Activated CD4-positive, CD25-positive, alpha-beta regulatory T cell treated with anti-CD3 and anti-CD28 coated beads, Interleukin-2, amount 50 U/mL, for 24 hours (primary cell): ENCODE measurements around the gene PLXNC1.

Experiments used
- ATAC-seq, 2 donors: fragments of 150-1000 bp; cut with Tn5 transposase; one replicate each; pipeline ENCODE4 v1.10.0; 2021; ENCODE audit warnings: mild to moderate bottlenecking in 1 of 2, moderate library complexity in 1 of 2

The PLXNC1 gene

GRCh38 chr12:94162108-94162507 lies 13.7 kb downstream of the PLXNC1 start:
- ATAC-seq = no peak

GRCh38 chr12:94163850-94164249 lies 15.5 kb downstream of the PLXNC1 start:
- no peak for ATAC-seq

DNA sequence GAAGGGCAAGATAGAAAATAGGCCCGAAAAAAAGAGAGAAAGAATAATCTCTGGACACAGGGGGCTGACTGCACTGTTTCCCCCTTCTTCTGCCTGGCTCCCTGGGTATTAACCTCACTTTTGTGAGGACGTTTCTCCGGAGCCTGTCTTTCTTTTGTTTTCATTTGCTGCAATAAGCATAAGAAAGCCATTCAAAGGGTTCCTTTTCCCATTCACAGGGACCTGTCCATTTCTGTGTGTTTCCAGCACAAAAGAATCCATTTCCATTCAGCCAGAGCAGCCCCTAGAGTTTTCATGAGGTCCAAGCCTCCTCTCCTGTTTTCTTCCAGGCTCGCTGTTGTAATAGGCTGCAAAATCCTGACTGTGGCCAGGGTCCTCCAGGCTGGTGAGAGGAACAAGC lies 16.8 kb downstream of the PLXNC1 start:
- ATAC-seq = no peak

DNA sequence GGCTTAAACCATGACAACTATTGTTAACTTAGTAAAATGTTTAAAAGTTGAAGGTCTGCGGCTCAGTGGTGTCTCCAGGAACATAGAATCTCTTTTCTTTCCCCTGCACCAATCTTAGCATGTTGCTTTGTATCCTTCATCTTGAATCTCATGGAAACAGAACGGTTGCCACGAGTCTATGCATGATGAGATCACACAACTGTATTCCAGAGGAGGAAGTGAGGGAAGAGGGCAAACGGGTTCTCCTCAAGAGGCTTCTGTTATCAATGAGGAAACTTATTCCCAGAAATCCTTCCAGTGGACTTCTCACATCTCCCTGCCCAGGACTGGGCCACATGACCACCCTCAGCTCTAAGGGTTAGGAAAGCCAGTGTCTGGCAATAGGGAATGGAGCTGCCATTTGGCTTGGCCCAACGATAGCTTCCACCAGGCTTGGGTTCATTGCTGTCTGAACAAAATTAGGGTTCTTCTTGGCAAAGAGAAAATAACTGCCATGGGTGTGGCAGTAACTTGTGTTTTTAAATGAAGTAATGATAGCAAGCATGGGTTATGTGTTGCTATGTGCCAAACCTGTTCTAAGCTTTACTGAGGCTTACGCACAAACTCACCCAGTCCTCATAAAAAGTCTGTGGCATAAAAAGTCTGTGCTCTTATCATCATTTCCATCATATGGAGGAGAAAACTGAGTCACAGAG lies 17.4 kb downstream of the PLXNC1 start:
- no peak for ATAC-seq

- ATAC-seq = no peak
These were observed 18.8 kb downstream of the PLXNC1 start for GRCh38 chr12:94167071-94167755.

GRCh38 chr12:94167756-94168416 lies 19.5 kb downstream of the PLXNC1 start:
- no peak for ATAC-seq

DNA sequence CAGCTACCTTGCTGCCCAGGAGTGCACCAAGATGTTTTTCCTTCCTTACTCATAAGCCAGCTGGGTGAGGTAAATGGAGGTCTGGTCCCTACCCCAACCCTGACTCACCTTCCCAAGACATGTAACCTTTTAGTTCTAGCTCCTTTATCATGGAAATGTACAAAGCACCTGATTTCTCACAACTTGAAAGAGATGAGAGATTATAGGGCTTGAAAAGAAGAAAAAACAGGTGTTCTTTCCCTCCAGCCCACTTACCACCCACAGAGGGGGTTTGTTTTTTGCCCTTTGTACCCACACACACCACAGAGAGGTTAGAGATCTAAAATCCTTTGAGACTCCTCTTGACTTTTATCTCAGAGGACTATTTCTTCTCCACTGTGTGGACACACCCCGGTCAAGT lies 21.1 kb downstream of the PLXNC1 start:
- peak in 1 of 2 donors; percentile 27 for ATAC-seq

DNA sequence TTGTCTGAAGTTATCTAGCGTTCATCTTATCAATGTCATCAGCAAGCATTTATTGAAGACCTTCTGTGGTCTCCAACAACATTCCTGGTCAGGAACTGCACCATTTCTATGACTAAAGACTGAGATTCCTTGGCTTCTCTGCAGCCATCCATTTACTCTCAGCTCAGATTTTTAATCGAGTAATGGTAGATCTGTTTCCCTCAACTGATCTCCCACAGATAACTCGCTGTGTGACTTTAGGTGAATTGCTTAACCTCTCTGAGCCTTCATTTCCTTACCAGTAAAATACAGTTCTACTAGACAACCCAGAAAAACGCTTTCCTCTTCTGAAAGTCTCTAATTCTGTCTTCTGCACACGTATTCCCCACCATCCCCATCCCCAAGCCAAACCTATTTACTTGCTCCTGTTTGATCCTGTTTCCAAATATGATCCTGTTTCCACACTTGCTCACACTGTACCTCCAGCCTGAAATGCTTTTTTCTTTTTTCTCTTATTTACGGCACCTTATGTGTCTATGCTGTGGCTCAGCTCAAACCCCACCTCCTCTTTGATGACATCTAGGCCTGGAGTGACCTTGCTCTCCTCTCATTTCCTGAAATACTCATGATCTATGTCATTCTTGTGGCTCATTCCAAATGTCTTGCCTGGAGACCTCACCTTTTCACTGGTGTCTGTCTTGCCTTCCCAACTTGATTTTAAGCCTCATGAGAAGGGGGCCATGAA lies 21.8 kb downstream of the PLXNC1 start:
- ATAC-seq = no peak

GRCh38 chr12:94170690-94171594 lies 22.6 kb downstream of the PLXNC1 start:
- ATAC-seq = no peak

GRCh38 chr12:94171595-94171930 lies 23.2 kb downstream of the PLXNC1 start:
- ATAC-seq = no peak

DNA sequence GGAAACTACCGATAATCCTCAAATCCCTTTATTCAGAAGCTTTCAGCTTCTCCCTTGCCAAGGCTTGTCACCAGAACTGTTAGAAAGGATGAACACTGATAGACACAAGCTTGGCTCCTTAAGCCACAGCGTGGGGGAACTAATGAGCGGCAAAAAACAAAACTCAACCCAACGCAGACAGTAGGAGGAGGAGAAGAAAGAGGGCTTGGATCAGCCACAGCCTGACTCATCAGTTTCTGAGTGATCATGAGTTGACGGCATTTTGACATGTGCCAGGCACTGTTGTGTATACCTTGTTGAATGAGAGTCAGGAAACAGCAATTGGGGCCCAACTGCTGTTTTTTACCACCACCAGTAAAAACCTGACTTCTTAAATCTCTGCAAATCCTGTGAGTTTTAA lies 23.7 kb downstream of the PLXNC1 start:
- ATAC-seq = peak; percentile 86 to 92

DNA sequence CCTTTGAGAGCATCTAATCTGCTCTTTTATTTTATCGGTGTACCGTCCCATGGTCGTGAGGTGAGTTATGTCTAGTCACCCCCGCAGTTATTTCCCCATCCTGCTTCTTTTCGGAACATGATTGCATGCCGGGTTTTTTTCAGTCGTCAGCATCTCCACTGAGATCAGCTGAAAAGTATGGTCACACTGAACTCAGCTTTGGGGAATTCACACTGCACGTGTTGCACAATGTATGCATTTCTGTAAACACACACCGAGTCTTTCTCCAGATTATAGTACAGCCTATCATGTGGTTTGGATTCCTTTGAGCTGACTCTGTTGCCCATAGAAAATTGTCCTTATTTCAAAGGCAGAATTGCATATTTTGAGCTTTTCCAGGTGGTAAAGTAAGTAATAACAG lies 24.6 kb downstream of the PLXNC1 start:
- no peak for ATAC-seq

DNA sequence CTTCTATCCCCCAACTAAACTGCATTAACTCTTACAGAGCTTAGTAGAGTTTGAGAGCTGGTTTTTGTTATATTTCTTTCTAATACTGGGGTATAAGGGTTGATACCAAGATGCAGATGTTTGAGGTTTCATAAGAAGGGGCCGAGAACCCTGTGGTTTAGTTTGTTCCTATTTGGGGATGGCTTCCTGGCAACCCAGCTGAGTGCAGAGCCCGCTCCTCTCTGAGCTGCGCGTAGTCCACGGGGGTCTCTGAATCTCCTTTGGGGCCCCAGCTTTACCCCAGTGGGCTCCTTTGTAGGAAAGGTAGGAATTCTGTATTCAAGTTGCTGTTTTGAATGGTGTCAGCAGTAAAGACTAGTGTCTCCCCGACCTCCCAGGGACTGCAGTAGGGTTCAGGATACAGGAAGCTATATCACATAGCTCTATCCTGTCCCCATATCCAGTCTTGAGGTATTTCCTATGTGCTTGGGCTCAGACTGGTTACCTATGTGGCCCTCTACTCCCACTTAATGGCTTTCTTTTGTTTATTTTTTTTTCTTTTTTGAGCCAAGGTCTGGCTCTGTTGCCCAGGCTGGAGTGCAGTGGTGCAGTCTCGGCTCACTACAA lies 25.4 kb downstream of the PLXNC1 start:
- ATAC-seq = no peak

DNA sequence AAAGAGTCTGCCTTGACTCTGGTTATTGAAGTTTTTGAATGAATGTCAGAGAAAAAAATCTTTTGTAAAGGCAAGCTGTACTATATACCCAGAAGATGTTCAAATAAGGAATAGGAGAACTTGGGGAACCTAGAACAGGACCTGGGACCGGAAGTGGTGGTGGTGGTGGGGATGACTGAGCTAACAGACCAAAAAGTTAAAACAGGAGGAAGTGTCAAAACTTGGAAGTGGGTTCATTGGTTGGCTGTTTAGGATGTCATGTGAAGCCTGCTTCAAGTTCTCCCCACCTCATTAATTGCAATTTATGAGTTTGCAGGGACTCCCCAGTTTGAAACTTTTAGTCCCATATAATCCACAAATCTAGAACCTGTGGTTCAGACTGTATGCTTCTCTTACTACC lies 26.2 kb downstream of the PLXNC1 start:
- peak in 1 of 2 donors; percentile 5 for ATAC-seq

- no peak for ATAC-seq
These were observed 27.6 kb downstream of the PLXNC1 start for GRCh38 chr12:94175763-94176668.

DNA sequence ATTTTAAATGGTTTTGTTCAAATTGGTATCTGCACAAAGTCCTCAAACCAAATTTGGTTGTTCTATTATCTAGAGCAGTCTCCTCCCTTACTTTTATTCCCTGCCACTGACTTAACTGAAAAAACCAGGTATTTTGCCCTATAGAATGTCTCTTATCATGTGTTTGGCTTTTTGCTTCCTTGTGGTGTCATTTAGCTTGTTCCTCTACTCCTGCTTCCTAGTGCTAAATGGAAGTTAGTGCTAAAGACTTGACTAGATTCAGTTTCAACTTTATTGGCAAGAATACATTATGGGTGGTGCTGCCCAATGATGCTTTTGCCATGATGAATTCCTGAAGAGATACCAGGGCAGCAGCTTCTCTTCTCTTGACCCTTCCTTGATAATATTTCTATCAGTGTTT lies 29.7 kb downstream of the PLXNC1 start:
- no peak for ATAC-seq

DNA sequence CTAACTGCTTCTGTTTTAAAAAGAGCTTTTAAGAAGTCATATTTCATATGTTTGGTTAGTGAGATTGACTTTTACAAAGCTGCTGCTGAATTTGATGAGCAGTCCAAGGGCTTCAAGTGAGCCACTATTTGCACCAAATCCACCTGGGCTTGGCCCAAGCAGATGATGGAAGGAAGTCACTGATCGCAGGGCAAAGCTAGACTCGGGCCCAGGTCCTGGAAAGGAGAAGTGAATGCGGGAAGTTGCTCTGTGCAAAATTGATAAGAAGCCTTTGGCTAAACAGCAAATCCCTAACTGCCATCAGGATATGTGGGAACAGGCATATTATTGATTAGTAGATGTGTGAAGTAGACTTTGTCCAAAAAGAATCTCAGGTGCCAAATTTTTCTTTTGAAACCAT lies 30.5 kb downstream of the PLXNC1 start:
- no peak for ATAC-seq

- ATAC-seq = no peak
These were observed 31.3 kb downstream of the PLXNC1 start for GRCh38 chr12:94179723-94180122.

DNA sequence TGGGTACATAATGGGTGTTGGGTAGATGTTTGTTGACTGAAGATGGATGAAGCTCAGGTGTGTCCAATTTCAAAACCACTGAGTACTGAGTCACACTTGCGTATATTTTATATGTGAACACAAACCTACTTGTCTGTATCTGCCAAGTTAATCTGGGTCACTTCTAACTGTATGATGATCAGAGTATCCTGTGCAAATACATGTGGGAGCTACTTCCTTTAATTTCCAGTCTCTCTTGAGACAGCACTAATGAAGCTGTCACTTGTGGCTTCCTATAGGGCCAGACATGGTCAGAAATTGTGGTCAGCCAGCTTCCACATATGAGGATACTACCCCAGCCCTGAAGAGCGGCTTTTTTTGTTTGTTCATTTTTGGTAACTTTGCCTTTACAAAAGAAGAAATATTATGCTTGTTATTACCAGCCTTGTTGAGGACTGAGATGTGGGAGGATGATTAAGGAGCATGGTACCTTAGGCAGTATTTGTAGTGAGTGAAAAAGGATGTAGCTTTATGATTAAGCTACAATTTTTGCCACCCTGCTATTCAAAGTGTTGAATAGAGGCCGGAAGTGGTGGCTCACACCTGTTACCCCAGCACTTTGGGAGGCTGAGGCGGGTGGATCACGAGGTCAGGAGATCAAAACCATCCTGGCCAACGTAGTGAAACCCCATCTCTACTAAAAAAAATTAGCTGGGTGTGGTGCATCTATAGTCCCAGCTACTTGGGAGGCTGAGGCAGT lies 32.4 kb downstream of the PLXNC1 start:
- ATAC-seq = peak in 1 of 2 donors; percentile 49
